Right ventricle myocardium superior (tissue), 1 donor: ENCODE measurements around the gene KDSR. TPM values are rescaled to one million over a fixed set of nuclear protein-coding genes. Genes with fewer than 3 reads are reported as not detected.

Source experiments
- ATAC-seq: fragments of 200-7000 bp; cut with Tn5 transposase; one replicate; pipeline ENCODE4 v1.9.1; 2020; ENCODE audit warnings: mild to moderate bottlenecking; ENCODE audit not compliant: poor library complexity
- DNase-seq: peaks from one replicate; pipeline ENCODE4 v3.0.0-alpha.2; 2020
- intact Hi-C: fragments of 100-400 bp; cut with DNase I; formaldehyde crosslinking; loops from one replicate; pipeline ENCODE4 v1.11.2; 2022
- total RNA-seq: library from RNA; stranded (reverse); fragmentation: NEBNext Ultra II Directional; extraction: Animal tissue kit (Norgen Biotek cat#: 25700); gene quantifications from one replicate; pipeline ENCODE4 v1.2.1, GENCODE V29; 2021
- donor health status: DM: no; HTN: yes; CAD: no; lungs with severe emphysema.

Gene KDSR
- total RNA-seq, 1 donor from 2014 or later, result 29.2 TPM

GRCh38 chr18:63329431-63330145 lies 37.4 kb downstream of the KDSR start:
- DNase-seq (no peak), ATAC-seq (no peak)
- intact Hi-C loops, result no loop called here

- ATAC-seq, result no peak
- intact Hi-C loops, result no loop called here
- DNase-seq, result no peak
Observed at GRCh38 chr18:63326011-63326410, 41.0 kb downstream of the KDSR start.

GRCh38 chr18:63325086-63325686 lies 41.8 kb downstream of the KDSR start:
- intact Hi-C loops, result no loop called here
- no peak for DNase-seq
- no peak for ATAC-seq

GRCh38 chr18:63322908-63323634 lies 43.9 kb downstream of the KDSR start:
- DNase-seq, result no peak
- intact Hi-C loops, result loop anchor here (5.0 kb wide), 1 partner anchor 191 kb away; no protein-coding TSS in a partner anchor
- peak; percentile 46 for ATAC-seq

GRCh38 chr18:63322206-63322605 lies 44.8 kb downstream of the KDSR start:
- ATAC-seq (no peak), DNase-seq (no peak)
- intact Hi-C loops, result loop anchor here (5.0 kb wide), 1 partner anchor 190 kb away; no protein-coding TSS in a partner anchor

- no peak for ATAC-seq
- intact Hi-C loops, result loop anchor here (2.0 to 5.0 kb wide), 2 partner anchors 189 to 304 kb away; no protein-coding TSS in a partner anchor
- no peak for DNase-seq
Observed at GRCh38 chr18:63321291-63321690, 45.7 kb downstream of the KDSR start.

GRCh38 chr18:63320975-63321265 lies 46.1 kb downstream of the KDSR start:
- no peak for ATAC-seq
- no peak for DNase-seq
- intact Hi-C loops, result loop anchor here (2.0 to 5.0 kb wide), 2 partner anchors 189 to 304 kb away; no protein-coding TSS in a partner anchor

- peak; percentile 76 for ATAC-seq
- intact Hi-C loops, result loop anchor here (2.0 to 5.0 kb wide), 2 partner anchors 188 to 304 kb away; no protein-coding TSS in a partner anchor
Observed at GRCh38 chr18:63320123-63320974, 46.7 kb downstream of the KDSR start.

GRCh38 chr18:63319383-63320122 lies 47.5 kb downstream of the KDSR start, which contains the start of gene BCL2:
BCL2 (minus strand) TSS chr18:63319769.
- ATAC-seq (peak; percentile 32), DNase-seq (no peak)
- intact Hi-C loops, result loop anchor here (2.0 to 5.0 kb wide), 2 partner anchors 187 to 303 kb away; no protein-coding TSS in a partner anchor

More at GRCh38 chr18:63320123-63320974, 46.7 kb downstream of the KDSR start:
- DNase-seq, result peak; percentile 90

- intact Hi-C loops, result no loop called here
Observed at GRCh38 chr18:63318889-63319382, 48.1 kb downstream of the KDSR start.

GRCh38 chr18:63317982-63318888 lies 48.8 kb downstream of the KDSR start:
- intact Hi-C loops, result no loop called here
- ATAC-seq (peak; percentile 5), DNase-seq (peak; percentile 71)

More at GRCh38 chr18:63318889-63319382, 48.1 kb downstream of the KDSR start:
- ATAC-seq (no peak), DNase-seq (no peak)

GRCh38 chr18:63317556-63317946 lies 49.5 kb downstream of the KDSR start:
- ATAC-seq, result no peak
- DNase-seq, result no peak
- intact Hi-C loops, result no loop called here

GRCh38 chr18:63316612-63317555 lies 50.1 kb downstream of the KDSR start:
- intact Hi-C loops, result no loop called here
- DNase-seq (no peak), ATAC-seq (no peak)

- ATAC-seq, result no peak
- intact Hi-C loops, result no loop called here
- no peak for DNase-seq
Observed at GRCh38 chr18:63315876-63316275, 51.1 kb downstream of the KDSR start.

- no peak for DNase-seq
- ATAC-seq, result no peak
- intact Hi-C loops, result no loop called here
Observed at GRCh38 chr18:63315131-63315662, 51.8 kb downstream of the KDSR start.
